K562 (cell line): ENCODE results near the gene SOCS4. TPM values are rescaled to one million over a fixed set of nuclear protein-coding genes. Genes with fewer than 3 reads are reported as not detected.
A peak's percentile ranks its signal among the peaks of the same experiment; 100 is the strongest.

Experiments
- ATAC-seq: fragments of 200-7000 bp; cut with Tn5 transposase; 3 replicates; pipeline ENCODE4 v1.9.1; 2020; ENCODE audit warnings: moderate library complexity
- BruUV-seq: library from RNA; stranded (reverse); fragments of 400-500 nt; replicated peaks from 2 replicates; lab custom pipeline; 2021; lab: Mats Ljungman, UMichigan
- CTCF ChIA-PET: fragments of 300-600 bp; formaldehyde crosslinking; extraction: SDS; loops from one replicate; lab custom pipeline; 2021; ENCODE audit warnings: low intra/inter-chr PET ratio; lab: Yijun Ruan, JAX
- POLR2A ChIA-PET: fragments of 300-600, 350-650 bp; sonication (Branson Sonifier 250); formaldehyde crosslinking; extraction: SDS; loops from one replicate; lab custom pipeline; 2021; ENCODE audit warnings: antibody characterized with exemption, inconsistent platforms; lab: Yijun Ruan, JAX
- DNase-seq, 4 experiments: peaks; one replicate each; pipeline versions ENCODE4 v3.0.0 to v3.0.0-alpha.2; 2011 to 2018; ENCODE audit warnings: low spot score in 3 of 4, mixed read lengths in 3 of 4; ENCODE audit errors: extremely low read depth in 1 of 4
- FAIRE-seq: peaks from 2 replicates; lab custom pipeline; 2011; peaks lifted over from hg19 to GRCh38; lab: Jason Lieb, UNC
- H2AFZ ChIP-seq: 2 replicates; pipeline ENCODE4 v1.6.0; 2011; ENCODE audit warnings: low read depth, low read length, control low read depth, inconsistent platforms
- H3K27ac ChIP-seq: fragments of 200-600 bp; 3 replicates; pipeline ENCODE4 v1.8.0; 2011; ENCODE audit warnings: low read depth, mild to moderate bottlenecking, control low read depth, inconsistent platforms, low read length, moderate library complexity, mixed read lengths; ENCODE audit errors: extremely low read depth
- H3K27me3 ChIP-seq, 2 experiments: fragments of 300-600 bp in 1 of 2; 2 replicates in 1 of 2; 3 replicates in 1 of 2; pipeline versions ENCODE4 v1.6.0 to v1.8.0; 2011; ENCODE audit warnings: inconsistent platforms in 2 of 2, low read length in 2 of 2, mild to moderate bottlenecking in 1 of 2, mixed read lengths in 1 of 2, moderate library complexity in 1 of 2; ENCODE audit not compliant: control insufficient read depth in 2 of 2, insufficient read depth in 2 of 2
- H3K36me3 ChIP-seq: fragments of 300-600 bp; 3 replicates; pipeline ENCODE4 v1.8.0; 2011; ENCODE audit warnings: mild to moderate bottlenecking, low read length, inconsistent platforms; ENCODE audit not compliant: control insufficient read depth, insufficient read depth
- H3K4me1 ChIP-seq, 2 experiments: fragments of 200-600 bp in 1 of 2; replicated peaks in 1 of 2; 2 replicates in 1 of 2; 3 replicates in 1 of 2; pipeline versions ENCODE4 v1.5.1 to v1.8.0; 2011; ENCODE audit warnings: inconsistent platforms in 2 of 2, low read length in 2 of 2, mild to moderate bottlenecking in 1 of 2, mixed read lengths in 1 of 2, moderate library complexity in 1 of 2; ENCODE audit not compliant: control insufficient read depth in 2 of 2, insufficient read depth in 2 of 2
- H3K4me2 ChIP-seq: 2 replicates; pipeline ENCODE4 v1.6.1; 2011; ENCODE audit warnings: low read length, control low read depth, inconsistent platforms, mixed read lengths; ENCODE audit not compliant: insufficient read depth
- H3K4me3 ChIP-seq: fragments of 200-600 bp; sonication (generic), shearing (Covaris generic); 2 replicates; pipeline ENCODE4 v1.5.1; 2016; ENCODE audit warnings: control low read depth, inconsistent platforms
- H3K79me2 ChIP-seq: fragments of 200-600 bp; 3 replicates; pipeline ENCODE4 v1.8.0; 2011; ENCODE audit warnings: low read length, inconsistent platforms; ENCODE audit not compliant: control insufficient read depth, insufficient read depth
- H3K9ac ChIP-seq, 2 experiments: 2 replicates each; pipeline versions ENCODE4 v1.6.0 to v1.6.1; 2011; ENCODE audit warnings: low read depth in 2 of 2, low read length in 2 of 2, control low read depth in 1 of 2, inconsistent platforms in 1 of 2, mild to moderate bottlenecking in 1 of 2, mixed read lengths in 1 of 2; ENCODE audit not compliant: insufficient read depth in 1 of 2
- H3K9me1 ChIP-seq: one replicate; pipeline ENCODE4 v1.6.0; 2011; ENCODE audit warnings: inconsistent platforms, mild to moderate bottlenecking, low read length, moderate library complexity; ENCODE audit not compliant: control insufficient read depth, insufficient read depth
- H3K9me3 ChIP-seq: replicated peaks from 2 replicates; pipeline ENCODE4 v1.5.1; 2011; ENCODE audit warnings: low read depth, low read length, inconsistent platforms; ENCODE audit not compliant: control insufficient read depth, insufficient read depth
- H4K20me1 ChIP-seq: replicated peaks from 2 replicates; pipeline ENCODE4 v1.6.1; 2011; ENCODE audit warnings: low read length, inconsistent platforms, mixed read lengths; ENCODE audit not compliant: control insufficient read depth, insufficient read depth
- ZBTB33 ChIP-seq: sonication (generic); formaldehyde crosslinking; IDR thresholded peaks from 2 replicates; pipeline ENCODE4 v1.8.1; 2023; ENCODE audit warnings: mild to moderate bottlenecking, missing genetic modification reagents
- WGBS: fragments of 100-300 bp; shearing (Covaris generic); methylation state at CpG from one replicate; pipeline ENCODE4 v1.1.6; 2016; ENCODE audit warnings: low coverage, mixed read lengths; ENCODE audit not compliant: insufficient coverage; ENCODE audit errors: missing lambda C conversion rate; 5-methylcytosine and 5-hydroxymethylcytosine counted together
- in situ Hi-C: fragments of 300-500 bp; cut with MboI; formaldehyde crosslinking; loops from 4 replicates; pipeline ENCODE4 v1.15.0; 2018; ENCODE audit warnings: inconsistent platforms, mixed read lengths
- intact Hi-C: fragments of 100-400 bp; cut with micrococcal nuclease; formaldehyde crosslinking; loops from 2 replicates; pipeline ENCODE4 v1.14.2; 2022
- polyA plus RNA-seq, 8 experiments: library from polyadenylated mRNA; depleted of rRNA in 4 of 8; stranded (reverse) in 5 of 8; unstranded in 3 of 8; fragments of >200 nt; fragmentation: Nextera tagmentation in 2 of 8; fragmentation: Illumina TruSeq in 1 of 8; extraction: Ambion mirVana in 2 of 8; extraction: Trizol in 1 of 8; gene quantifications; 2 replicates each; pipeline versions ENCODE4 v1.2.1 to v1.2.3, GENCODE V29; 2011 to 2014; ENCODE audit warnings: inconsistent platforms in 1 of 8, missing spikeins in 1 of 8
- total RNA-seq, 7 experiments: library from RNA; depleted of rRNA in 6 of 7; stranded (reverse); fragments of >200 nt in 6 of 7; fragmentation: Illumina TruSeq in 2 of 7; extraction: Trizol in 2 of 7; gene quantifications; 2 replicates each; pipeline versions ENCODE4 v1.2.1 to v1.2.3, GENCODE V29; 2011 to 2021; ENCODE audit warnings: low replicate concordance in 1 of 7
- TF ChIP-seq, protein P1 (sequence below): fragments of 450-650 bp; IDR thresholded peaks from 2 replicates; pipeline ENCODE4 v1.6.1; 2016; ENCODE audit warnings: mild to moderate bottlenecking, moderate library complexity
- TF ChIP-seq, protein P2 (sequence below): fragments of 250-450 bp; sonication (Bioruptor Pico); IDR thresholded peaks from 2 replicates; pipeline ENCODE4 v1.6.1; 2021; ENCODE audit warnings: mild to moderate bottlenecking

The SOCS4 gene
- total and polyA plus RNA-seq, 9 of the 15 experiments (the other 6 are each of a cell fraction or from before 2014, with no cell fraction given): 2.6 to 12.7 (median 9.7) TPM

GRCh38 chr14:55098561-55098898, 71.5 kb downstream of the SOCS4 start:
- H3K27ac ChIP-seq: no peak overlapping the region
- no peaks in the 10 kb centered on the region for H4K20me1 ChIP-seq
- intact Hi-C loops: no loop called here
- POLR2A ChIA-PET: no interaction called here
- no peak overlapping the region for H3K4me2 ChIP-seq
- TF ChIP-seq ZBTB33 (CRISPR knock-in tag): no peak
- TF ChIP-seq, protein P1, sequence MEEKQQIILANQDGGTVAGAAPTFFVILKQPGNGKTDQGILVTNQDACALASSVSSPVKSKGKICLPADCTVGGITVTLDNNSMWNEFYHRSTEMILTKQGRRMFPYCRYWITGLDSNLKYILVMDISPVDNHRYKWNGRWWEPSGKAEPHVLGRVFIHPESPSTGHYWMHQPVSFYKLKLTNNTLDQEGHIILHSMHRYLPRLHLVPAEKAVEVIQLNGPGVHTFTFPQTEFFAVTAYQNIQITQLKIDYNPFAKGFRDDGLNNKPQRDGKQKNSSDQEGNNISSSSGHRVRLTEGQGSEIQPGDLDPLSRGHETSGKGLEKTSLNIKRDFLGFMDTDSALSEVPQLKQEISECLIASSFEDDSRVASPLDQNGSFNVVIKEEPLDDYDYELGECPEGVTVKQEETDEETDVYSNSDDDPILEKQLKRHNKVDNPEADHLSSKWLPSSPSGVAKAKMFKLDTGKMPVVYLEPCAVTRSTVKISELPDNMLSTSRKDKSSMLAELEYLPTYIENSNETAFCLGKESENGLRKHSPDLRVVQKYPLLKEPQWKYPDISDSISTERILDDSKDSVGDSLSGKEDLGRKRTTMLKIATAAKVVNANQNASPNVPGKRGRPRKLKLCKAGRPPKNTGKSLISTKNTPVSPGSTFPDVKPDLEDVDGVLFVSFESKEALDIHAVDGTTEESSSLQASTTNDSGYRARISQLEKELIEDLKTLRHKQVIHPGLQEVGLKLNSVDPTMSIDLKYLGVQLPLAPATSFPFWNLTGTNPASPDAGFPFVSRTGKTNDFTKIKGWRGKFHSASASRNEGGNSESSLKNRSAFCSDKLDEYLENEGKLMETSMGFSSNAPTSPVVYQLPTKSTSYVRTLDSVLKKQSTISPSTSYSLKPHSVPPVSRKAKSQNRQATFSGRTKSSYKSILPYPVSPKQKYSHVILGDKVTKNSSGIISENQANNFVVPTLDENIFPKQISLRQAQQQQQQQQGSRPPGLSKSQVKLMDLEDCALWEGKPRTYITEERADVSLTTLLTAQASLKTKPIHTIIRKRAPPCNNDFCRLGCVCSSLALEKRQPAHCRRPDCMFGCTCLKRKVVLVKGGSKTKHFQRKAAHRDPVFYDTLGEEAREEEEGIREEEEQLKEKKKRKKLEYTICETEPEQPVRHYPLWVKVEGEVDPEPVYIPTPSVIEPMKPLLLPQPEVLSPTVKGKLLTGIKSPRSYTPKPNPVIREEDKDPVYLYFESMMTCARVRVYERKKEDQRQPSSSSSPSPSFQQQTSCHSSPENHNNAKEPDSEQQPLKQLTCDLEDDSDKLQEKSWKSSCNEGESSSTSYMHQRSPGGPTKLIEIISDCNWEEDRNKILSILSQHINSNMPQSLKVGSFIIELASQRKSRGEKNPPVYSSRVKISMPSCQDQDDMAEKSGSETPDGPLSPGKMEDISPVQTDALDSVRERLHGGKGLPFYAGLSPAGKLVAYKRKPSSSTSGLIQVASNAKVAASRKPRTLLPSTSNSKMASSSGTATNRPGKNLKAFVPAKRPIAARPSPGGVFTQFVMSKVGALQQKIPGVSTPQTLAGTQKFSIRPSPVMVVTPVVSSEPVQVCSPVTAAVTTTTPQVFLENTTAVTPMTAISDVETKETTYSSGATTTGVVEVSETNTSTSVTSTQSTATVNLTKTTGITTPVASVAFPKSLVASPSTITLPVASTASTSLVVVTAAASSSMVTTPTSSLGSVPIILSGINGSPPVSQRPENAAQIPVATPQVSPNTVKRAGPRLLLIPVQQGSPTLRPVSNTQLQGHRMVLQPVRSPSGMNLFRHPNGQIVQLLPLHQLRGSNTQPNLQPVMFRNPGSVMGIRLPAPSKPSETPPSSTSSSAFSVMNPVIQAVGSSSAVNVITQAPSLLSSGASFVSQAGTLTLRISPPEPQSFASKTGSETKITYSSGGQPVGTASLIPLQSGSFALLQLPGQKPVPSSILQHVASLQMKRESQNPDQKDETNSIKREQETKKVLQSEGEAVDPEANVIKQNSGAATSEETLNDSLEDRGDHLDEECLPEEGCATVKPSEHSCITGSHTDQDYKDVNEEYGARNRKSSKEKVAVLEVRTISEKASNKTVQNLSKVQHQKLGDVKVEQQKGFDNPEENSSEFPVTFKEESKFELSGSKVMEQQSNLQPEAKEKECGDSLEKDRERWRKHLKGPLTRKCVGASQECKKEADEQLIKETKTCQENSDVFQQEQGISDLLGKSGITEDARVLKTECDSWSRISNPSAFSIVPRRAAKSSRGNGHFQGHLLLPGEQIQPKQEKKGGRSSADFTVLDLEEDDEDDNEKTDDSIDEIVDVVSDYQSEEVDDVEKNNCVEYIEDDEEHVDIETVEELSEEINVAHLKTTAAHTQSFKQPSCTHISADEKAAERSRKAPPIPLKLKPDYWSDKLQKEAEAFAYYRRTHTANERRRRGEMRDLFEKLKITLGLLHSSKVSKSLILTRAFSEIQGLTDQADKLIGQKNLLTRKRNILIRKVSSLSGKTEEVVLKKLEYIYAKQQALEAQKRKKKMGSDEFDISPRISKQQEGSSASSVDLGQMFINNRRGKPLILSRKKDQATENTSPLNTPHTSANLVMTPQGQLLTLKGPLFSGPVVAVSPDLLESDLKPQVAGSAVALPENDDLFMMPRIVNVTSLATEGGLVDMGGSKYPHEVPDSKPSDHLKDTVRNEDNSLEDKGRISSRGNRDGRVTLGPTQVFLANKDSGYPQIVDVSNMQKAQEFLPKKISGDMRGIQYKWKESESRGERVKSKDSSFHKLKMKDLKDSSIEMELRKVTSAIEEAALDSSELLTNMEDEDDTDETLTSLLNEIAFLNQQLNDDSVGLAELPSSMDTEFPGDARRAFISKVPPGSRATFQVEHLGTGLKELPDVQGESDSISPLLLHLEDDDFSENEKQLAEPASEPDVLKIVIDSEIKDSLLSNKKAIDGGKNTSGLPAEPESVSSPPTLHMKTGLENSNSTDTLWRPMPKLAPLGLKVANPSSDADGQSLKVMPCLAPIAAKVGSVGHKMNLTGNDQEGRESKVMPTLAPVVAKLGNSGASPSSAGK: 0 out of 2 replicates have a peak, but pooled peaks have one; percentile 3
- TF ChIP-seq, protein P2, sequence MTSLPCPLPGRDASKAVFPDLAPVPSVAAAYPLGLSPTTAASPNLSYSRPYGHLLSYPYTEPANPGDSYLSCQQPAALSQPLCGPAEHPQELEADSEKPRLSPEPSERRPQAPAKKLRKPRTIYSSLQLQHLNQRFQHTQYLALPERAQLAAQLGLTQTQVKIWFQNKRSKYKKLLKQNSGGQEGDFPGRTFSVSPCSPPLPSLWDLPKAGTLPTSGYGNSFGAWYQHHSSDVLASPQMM (CRISPR knock-in tag): no peak
- H3K4me3 ChIP-seq: no peak overlapping the region
- peaks cover 4 to 25% of the 10 kb centered on the region in 2 experiments; a peak in 4 of 5 replicates for H3K4me1 ChIP-seq
- no peak for ATAC-seq
- CTCF ChIA-PET: no interaction called here
- in situ Hi-C loops: no loop called here
- H3K36me3 ChIP-seq: no peaks in the 10 kb centered on the region
- H3K9me1 ChIP-seq: no peaks in the 10 kb centered on the region
- no CpG with 5 or more reads among the region's 1 CpG for WGBS
- H3K27me3 ChIP-seq: no peaks in the 10 kb centered on the region
- peak overlapping the region; percentile 89 for H2AFZ ChIP-seq
- DNase-seq: no peak
- peaks cover under 1% of the 10 kb centered on the region; the same call in 1 of the 2 replicates for H3K9me3 ChIP-seq
- H3K9ac ChIP-seq: no peak overlapping the region
- no TSS peak for BruUV-seq
- no peak for FAIRE-seq
- no peaks in the 10 kb centered on the region for H3K79me2 ChIP-seq
